Hepatocyte (in vitro differentiated cells): ENCODE data around the gene XG.
"Not testable (repeated sequence)": the region's sequence is repeated elsewhere in the genome, so short reads cannot be mapped to it uniquely, and the experiment has no call there.

Source experiments
- EZH2 ChIP-seq: fragments of 200-600 bp; sonication (generic); IDR thresholded peaks from 2 replicates; pipeline ENCODE4 v1.6.1; 2016; ENCODE audit warnings: antibody characterized with exemption, mild to moderate bottlenecking, borderline replicate concordance
- TF ChIP-seq, protein P1 (sequence below): fragments of 200-600 bp; sonication (generic); IDR thresholded peaks from 2 replicates; pipeline ENCODE4 v1.5.1; 2016; ENCODE audit warnings: antibody characterized with exemption, mild to moderate bottlenecking; ENCODE audit not compliant: poor library complexity

DNA sequence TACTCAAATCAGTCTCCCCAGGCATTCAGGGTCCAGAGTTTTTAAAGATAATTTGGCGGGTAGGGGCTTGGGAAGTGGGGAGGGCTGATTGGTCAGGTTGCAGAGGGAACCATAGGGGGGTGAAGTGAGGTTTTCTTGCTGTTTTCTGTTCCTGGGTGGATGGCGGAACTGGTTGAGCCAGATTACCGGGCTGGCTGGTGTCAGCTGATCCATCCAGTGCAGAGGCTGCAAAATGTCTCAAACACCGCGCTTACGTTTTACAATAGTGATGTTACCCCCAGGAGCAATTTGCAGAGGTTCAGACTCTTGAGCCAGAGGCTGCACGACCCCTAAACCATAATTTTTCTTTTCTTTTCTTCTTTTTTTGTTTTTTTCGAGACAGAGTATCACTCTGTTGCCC is 51.6 kb downstream of the XG start:
- TF ChIP-seq, protein P1, sequence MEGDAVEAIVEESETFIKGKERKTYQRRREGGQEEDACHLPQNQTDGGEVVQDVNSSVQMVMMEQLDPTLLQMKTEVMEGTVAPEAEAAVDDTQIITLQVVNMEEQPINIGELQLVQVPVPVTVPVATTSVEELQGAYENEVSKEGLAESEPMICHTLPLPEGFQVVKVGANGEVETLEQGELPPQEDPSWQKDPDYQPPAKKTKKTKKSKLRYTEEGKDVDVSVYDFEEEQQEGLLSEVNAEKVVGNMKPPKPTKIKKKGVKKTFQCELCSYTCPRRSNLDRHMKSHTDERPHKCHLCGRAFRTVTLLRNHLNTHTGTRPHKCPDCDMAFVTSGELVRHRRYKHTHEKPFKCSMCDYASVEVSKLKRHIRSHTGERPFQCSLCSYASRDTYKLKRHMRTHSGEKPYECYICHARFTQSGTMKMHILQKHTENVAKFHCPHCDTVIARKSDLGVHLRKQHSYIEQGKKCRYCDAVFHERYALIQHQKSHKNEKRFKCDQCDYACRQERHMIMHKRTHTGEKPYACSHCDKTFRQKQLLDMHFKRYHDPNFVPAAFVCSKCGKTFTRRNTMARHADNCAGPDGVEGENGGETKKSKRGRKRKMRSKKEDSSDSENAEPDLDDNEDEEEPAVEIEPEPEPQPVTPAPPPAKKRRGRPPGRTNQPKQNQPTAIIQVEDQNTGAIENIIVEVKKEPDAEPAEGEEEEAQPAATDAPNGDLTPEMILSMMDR, result not testable (repeated sequence)
- not testable (repeated sequence) for TF ChIP-seq EZH2
